Kidney epithelial cell (primary cell): Measurements from ENCODE around the gene SLC25A47. TPM values are rescaled to one million over a fixed set of nuclear protein-coding genes. Genes with fewer than 3 reads are reported as not detected.
"Not testable (repeated sequence)": the region's sequence is repeated elsewhere in the genome, so short reads cannot be mapped to it uniquely, and the experiment has no call there.

Experiments
- DNase-seq: peaks from one replicate; pipeline ENCODE4 v3.0.0-alpha.2; 2010; ENCODE audit warnings: low read depth
- H3K27me3 ChIP-seq: 2 replicates; pipeline ENCODE4 v1.6.0; 2011; ENCODE audit warnings: low read length; ENCODE audit not compliant: control insufficient read depth, insufficient read depth
- H3K36me3 ChIP-seq: 2 replicates; pipeline ENCODE4 v1.5.1; 2011; ENCODE audit warnings: low read length; ENCODE audit not compliant: control insufficient read depth, insufficient read depth
- H3K4me3 ChIP-seq: 2 replicates; pipeline ENCODE4 v1.5.1; 2011; ENCODE audit warnings: low read depth, mild to moderate bottlenecking, control low read depth, low read length
- total RNA-seq: library from RNA; depleted of rRNA; stranded (reverse); fragments of >200 nt; gene quantifications from 2 replicates; pipeline ENCODE4 v1.2.3, GENCODE V29; 2015
- TF ChIP-seq, protein P1 (sequence below): IDR thresholded peaks from 2 replicates; pipeline ENCODE4 v1.5.1; 2011; ENCODE audit warnings: mild to moderate bottlenecking, moderate library complexity, low read length, control low read depth, inconsistent platforms; ENCODE audit not compliant: insufficient read depth, poor library complexity, severe bottlenecking

SLC25A47 gene
- total RNA-seq, 1 donor from 2014 or later, result not detected

DNA sequence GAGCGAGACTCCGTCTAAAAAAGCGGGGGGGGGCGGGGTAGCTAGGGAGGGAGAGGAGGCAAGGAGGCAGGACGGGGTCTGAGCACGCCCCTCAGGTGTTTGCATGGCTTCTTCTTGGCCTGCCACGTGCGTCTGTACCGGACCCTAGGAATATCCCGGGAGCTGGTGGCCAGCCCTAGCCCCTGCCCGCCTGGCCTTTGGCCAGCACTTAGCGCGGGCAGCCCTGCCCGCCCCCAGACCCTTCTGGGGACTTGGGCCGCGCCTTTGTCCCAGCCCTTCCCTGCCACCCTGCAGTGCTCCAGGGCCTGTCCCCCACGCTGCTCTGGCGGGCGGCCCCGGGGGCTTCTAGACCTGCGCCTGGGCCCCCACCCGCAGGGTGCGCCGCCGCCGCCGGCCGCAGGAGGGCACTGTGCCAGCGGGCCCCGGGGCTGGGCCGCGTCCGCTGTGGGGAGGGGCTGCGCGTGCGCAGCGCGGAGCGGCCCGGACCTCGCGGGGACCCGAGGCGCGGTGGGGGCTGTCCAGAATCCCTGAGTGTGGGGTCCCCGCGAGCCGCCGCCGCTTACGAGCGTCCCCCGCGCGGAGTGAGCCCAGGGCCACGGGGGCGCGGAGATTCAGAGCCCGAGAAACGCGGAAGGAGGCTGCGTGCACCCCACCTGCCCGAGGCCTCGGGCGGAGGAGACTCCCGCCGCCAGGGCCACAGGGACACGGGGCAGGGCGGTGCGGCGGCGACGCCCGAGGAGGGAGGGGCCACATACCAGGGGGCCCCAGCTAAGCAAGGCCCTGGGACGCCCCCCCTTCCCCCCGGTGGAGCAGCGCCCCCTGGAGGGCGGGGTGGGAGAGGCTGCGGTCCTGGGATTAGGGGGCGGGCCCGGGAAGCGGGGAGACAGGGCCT lies 37.9 kb upstream of the SLC25A47 start:
- Histone ChIP-seq H3K27me3 (no peaks in the 10 kb centered on the region), H3K36me3 (no peaks in the 10 kb centered on the region), H3K4me3 (peak overlapping the region; percentile 75)
- TF ChIP-seq, protein P1, sequence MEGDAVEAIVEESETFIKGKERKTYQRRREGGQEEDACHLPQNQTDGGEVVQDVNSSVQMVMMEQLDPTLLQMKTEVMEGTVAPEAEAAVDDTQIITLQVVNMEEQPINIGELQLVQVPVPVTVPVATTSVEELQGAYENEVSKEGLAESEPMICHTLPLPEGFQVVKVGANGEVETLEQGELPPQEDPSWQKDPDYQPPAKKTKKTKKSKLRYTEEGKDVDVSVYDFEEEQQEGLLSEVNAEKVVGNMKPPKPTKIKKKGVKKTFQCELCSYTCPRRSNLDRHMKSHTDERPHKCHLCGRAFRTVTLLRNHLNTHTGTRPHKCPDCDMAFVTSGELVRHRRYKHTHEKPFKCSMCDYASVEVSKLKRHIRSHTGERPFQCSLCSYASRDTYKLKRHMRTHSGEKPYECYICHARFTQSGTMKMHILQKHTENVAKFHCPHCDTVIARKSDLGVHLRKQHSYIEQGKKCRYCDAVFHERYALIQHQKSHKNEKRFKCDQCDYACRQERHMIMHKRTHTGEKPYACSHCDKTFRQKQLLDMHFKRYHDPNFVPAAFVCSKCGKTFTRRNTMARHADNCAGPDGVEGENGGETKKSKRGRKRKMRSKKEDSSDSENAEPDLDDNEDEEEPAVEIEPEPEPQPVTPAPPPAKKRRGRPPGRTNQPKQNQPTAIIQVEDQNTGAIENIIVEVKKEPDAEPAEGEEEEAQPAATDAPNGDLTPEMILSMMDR, result peak; percentile 91
- DNase-seq, result no peak

DNA sequence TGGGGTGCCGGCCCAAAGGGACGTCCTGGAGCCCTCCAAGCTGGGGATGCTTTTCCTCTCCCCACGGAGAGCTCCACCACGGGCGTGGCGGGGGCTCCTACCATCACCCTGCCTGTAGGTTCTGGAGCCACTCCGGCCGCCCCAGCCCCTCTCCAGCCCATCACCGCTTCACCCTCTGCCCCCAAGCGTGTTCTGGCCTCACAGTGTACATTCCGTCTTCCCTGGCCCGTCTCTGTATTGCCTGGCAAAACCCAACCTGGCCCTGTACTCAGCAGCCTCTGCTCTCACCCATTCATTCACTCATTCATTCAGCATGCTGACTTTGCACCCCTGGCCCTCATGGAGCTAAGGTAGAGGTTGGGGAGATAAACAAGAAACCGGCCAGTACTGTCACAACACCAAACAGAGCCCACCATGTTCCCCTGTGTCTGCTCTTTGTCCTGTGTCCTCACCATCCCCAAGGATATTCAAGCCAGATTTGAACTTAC lies 37.2 kb upstream of the SLC25A47 start:
- Histone ChIP-seq H3K36me3 (peaks cover 2% of the 10 kb centered on the region), H3K27me3 (no peaks in the 10 kb centered on the region), H3K4me3 (peak overlapping the region; percentile 75)
- no peak for DNase-seq
- TF ChIP-seq, protein P1, result no peak

DNA sequence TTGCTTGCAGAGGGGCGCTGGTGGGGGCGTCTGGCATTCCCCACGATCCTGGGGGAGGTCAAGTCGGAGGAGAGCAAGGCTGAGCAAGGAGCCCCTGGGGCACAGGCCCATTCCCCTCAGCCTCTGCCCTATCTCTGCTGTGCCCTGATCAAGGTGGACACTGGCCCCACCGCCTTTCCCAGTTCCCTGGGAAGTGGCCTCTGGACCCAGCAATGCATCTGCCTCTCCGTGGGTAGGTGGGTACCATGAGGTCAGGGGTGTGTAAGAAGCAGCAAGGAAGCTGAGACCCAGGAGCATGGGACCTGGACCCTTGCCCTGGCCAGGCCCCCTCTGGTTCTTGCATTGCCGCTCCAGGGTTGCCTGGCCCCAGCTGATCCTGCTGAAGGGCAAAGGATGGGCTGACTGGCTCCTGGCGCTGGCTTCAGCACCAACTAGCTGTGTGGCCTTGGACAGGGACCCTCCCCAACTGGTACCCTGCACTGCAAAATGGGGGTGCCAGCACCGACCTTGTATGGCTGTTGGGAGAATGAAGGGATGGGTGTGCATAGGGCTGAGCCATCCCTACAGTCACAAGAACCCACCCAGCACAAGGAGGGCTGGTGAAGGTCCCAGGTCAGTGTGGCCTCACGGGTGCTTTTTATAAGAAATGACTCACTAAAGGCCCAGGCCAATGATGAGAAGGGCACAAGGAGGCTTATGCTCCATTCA lies 36.5 kb upstream of the SLC25A47 start:
- no peaks in the 10 kb centered on the region for H3K27me3 ChIP-seq

DNA sequence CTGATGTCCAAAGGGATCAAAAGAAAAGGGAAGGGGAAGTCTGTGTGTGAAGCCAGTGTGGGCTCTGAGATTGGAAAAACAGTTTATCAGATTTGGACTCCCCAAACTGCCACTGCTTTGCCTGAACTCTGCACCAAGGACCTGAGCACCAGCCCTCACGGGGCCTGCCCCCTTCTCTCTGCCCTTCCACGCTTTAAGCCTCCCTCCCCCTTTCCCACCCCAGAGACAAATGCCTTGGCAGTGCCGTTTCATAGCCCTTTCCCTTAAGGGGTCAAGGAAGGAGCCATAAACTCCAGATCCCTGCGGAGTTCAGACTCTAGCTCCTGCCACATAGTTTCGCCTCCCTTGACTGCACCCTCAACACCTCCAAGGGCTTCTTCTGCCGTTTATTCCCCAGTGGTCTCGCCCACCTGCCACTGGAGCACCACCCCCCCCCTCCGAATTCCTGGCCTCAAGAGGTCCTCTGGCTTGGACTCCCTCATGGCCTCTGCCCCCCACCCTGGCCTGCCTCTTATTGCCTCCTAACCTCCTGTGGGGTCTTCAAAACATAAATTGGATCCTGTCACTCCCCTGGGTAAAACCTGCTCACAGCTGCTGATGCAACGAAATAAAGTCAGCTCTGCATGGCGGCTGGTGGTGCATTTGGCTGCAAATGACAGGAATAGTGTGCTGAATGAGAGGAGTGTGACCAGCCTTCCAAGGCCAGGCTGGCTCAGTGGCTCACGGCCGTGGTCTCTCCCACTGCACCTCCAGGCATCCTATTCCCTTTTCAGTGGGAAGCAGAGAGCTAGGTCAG lies 35.7 kb upstream of the SLC25A47 start:
- no peaks in the 10 kb centered on the region for H3K27me3 ChIP-seq
- no peak for DNase-seq
- no peak overlapping the region for H3K4me3 ChIP-seq
- TF ChIP-seq, protein P1, result no peak
- peaks cover 4% of the 10 kb centered on the region for H3K36me3 ChIP-seq

More for the DNA sequence above, 36.5 kb upstream of the SLC25A47 start:
- no peak for DNase-seq
- TF ChIP-seq, protein P1, result no peak
- H3K4me3 ChIP-seq, result no peak overlapping the region
- peaks cover 2% of the 10 kb centered on the region for H3K36me3 ChIP-seq

DNA sequence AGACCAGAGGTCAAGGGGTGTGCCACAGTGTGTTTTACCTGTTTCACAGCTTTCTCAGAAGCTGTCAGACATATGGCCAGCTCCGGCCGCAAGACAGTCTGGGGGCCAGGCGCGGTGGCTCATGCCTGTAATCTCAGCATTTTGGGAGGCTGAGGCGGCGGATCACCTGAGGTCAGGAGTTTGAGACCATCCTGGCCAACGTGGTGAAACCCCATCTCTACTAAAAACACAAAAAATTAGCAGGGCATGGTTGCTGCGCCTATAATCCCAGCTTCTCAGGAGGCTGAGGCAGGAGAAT lies 35.2 kb upstream of the SLC25A47 start:
- not testable (repeated sequence) for H3K4me3 ChIP-seq, H3K27me3 ChIP-seq, H3K36me3 ChIP-seq, DNase-seq
